Peyer's patch (tissue), 4 donors: Measurements from ENCODE around the gene RING1.

ENCODE experiments used
- POLR2A ChIP-seq, 2 donors: fragments of 450-650 bp; IDR thresholded peaks; one replicate each; pipeline ENCODE4 v1.5.1; 2017; ENCODE audit warnings: antibody characterized with exemption in 2 of 2, mild to moderate bottlenecking in 2 of 2, moderate library complexity in 2 of 2
- TF ChIP-seq, protein P1 (sequence below), 6 experiments: fragments of 450-650 bp in 4 of 6; fragments of 200-600 bp in 2 of 6; sonication (generic) in 1 of 6; IDR thresholded peaks; one replicate each; pipeline ENCODE4 v1.5.1; 2017 to 2019; ENCODE audit warnings: antibody characterized with exemption in 6 of 6, mild to moderate bottlenecking in 3 of 6, moderate library complexity in 1 of 6

GRCh38 chr6:33215271-33216116 lies 7.2 kb downstream of the RING1 start:
- TF ChIP-seq, protein P1, sequence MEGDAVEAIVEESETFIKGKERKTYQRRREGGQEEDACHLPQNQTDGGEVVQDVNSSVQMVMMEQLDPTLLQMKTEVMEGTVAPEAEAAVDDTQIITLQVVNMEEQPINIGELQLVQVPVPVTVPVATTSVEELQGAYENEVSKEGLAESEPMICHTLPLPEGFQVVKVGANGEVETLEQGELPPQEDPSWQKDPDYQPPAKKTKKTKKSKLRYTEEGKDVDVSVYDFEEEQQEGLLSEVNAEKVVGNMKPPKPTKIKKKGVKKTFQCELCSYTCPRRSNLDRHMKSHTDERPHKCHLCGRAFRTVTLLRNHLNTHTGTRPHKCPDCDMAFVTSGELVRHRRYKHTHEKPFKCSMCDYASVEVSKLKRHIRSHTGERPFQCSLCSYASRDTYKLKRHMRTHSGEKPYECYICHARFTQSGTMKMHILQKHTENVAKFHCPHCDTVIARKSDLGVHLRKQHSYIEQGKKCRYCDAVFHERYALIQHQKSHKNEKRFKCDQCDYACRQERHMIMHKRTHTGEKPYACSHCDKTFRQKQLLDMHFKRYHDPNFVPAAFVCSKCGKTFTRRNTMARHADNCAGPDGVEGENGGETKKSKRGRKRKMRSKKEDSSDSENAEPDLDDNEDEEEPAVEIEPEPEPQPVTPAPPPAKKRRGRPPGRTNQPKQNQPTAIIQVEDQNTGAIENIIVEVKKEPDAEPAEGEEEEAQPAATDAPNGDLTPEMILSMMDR (IDR thresholded peaks at IDR 0.05): no peak
- no peak for TF ChIP-seq POLR2A (IDR thresholded peaks at IDR 0.05)
